Effector memory CD8-positive, alpha-beta T cell (primary cell): ENCODE results near the gene MTFMT.
A peak's percentile ranks its signal among the peaks of the same experiment; 100 is the strongest.

Experiments used
- ATAC-seq: fragments of 150-1000 bp; cut with Tn5 transposase; replicated peaks from 2 replicates; pipeline ENCODE4 v1.10.0; 2021; ENCODE audit warnings: mild to moderate bottlenecking, moderate library complexity
- DNase-seq, 3 experiments: peaks; one replicate each; pipeline ENCODE4 v3.0.0; 2021
- H3K27ac Mint-ChIP-seq, 2 donors: one replicate each; pipeline ENCODE4 v1.8.0; 2022; ENCODE audit warnings: mild to moderate bottlenecking in 2 of 2, mixed read lengths in 2 of 2, moderate library complexity in 2 of 2
- H3K27me3 Mint-ChIP-seq, 2 donors: one replicate each; pipeline ENCODE4 v1.8.0; 2022; ENCODE audit warnings: mixed read lengths in 2 of 2
- H3K36me3 Mint-ChIP-seq: one replicate; pipeline ENCODE4 v1.8.0; 2022; ENCODE audit warnings: mild to moderate bottlenecking, moderate library complexity, mixed read lengths; ENCODE audit not compliant: insufficient read depth
- H3K4me1 Mint-ChIP-seq, 2 donors: one replicate each; pipeline ENCODE4 v1.8.0; 2022; ENCODE audit warnings: low read depth in 2 of 2, mixed read lengths in 2 of 2
- H3K4me3 Mint-ChIP-seq, 2 donors: one replicate each; pipeline ENCODE4 v1.8.0; 2022; ENCODE audit warnings: mild to moderate bottlenecking in 2 of 2, mixed read lengths in 2 of 2, moderate library complexity in 2 of 2
- H3K9me3 Mint-ChIP-seq, 2 donors: one replicate each; pipeline ENCODE4 v1.8.0; 2022; ENCODE audit warnings: mixed read lengths in 2 of 2

The MTFMT gene

DNA sequence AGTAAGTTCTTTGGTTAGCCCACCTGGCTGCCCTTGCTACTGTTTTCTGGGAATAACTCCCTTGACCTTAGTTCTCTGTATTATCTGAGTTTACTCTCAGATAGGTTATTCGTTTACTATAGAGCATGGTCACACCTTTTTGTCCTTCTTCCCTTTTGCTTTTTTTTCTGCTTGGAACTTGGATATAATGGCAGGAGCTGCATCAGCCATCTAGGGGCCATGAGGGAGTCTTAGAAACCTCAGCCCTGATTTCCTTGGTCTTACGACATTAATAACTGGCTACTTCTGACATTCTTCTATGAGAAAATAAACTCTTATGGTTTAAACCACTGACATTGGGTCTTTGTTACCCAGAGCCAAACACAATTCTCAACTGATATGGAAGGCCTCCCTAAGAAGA lies 12.3 kb upstream of the MTFMT start:
- Mint-ChIP-seq H3K4me1 (no peaks in the 10 kb centered on the region), H3K9me3 (no peaks in the 10 kb centered on the region), H3K4me3 (no peak overlapping the region), H3K36me3 (no peaks in the 10 kb centered on the region), H3K27me3 (peaks cover 7 to 25% of the 10 kb centered on the region in 2 donors), H3K27ac (no peak overlapping the region)
- DNase-seq (no peak), ATAC-seq (no peak)

GRCh38 chr15:65040461-65040860 lies 11.0 kb upstream of the MTFMT start:
- Mint-ChIP-seq H3K4me1 (no peaks in the 10 kb centered on the region), H3K27ac (no peak overlapping the region), H3K9me3 (no peaks in the 10 kb centered on the region), H3K4me3 (no peak overlapping the region), H3K36me3 (no peaks in the 10 kb centered on the region), H3K27me3 (peaks cover 6 to 21% of the 10 kb centered on the region in 2 donors)
- ATAC-seq: no peak
- DNase-seq: no peak

GRCh38 chr15:65038836-65039235 lies 9.4 kb upstream of the MTFMT start:
- Mint-ChIP-seq H3K4me3 (no peak overlapping the region), H3K27me3 (peaks cover 0 to 12% of the 10 kb centered on the region in 2 donors), H3K9me3 (no peaks in the 10 kb centered on the region)

DNA sequence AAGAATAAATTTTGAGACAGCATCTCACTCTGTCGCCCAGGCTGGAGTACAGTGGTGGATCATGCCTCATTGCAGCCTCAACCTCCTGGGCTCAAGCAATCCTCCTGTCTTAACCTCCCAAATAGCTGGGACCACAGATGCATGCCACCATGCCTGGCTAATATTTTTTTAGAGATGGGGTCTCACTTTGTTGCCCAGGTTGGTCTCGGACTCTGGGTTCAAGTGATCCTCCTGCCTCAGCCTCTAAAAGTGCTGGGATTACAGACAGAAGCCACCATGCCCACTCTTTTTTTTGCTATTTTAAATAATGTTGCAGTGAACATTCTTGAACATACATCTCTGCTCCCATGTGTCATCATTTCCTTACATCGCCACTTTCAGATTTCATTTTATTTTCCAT lies 9.0 kb upstream of the MTFMT start:
- no peak for ATAC-seq
- Mint-ChIP-seq H3K4me3 (no peak overlapping the region), H3K36me3 (no peaks in the 10 kb centered on the region), H3K4me1 (peaks cover 2 to 5% of the 10 kb centered on the region in 2 donors), H3K9me3 (no peaks in the 10 kb centered on the region), H3K27me3 (peaks cover 0 to 13% of the 10 kb centered on the region in 2 donors), H3K27ac (no peak overlapping the region)
- no peak for DNase-seq

More at GRCh38 chr15:65038836-65039235, 9.4 kb upstream of the MTFMT start:
- Mint-ChIP-seq H3K36me3 (no peaks in the 10 kb centered on the region), H3K4me1 (peaks cover 0 to under 1% of the 10 kb centered on the region in 2 donors), H3K27ac (no peak overlapping the region)
- no peak for DNase-seq
- no peak for ATAC-seq

DNA sequence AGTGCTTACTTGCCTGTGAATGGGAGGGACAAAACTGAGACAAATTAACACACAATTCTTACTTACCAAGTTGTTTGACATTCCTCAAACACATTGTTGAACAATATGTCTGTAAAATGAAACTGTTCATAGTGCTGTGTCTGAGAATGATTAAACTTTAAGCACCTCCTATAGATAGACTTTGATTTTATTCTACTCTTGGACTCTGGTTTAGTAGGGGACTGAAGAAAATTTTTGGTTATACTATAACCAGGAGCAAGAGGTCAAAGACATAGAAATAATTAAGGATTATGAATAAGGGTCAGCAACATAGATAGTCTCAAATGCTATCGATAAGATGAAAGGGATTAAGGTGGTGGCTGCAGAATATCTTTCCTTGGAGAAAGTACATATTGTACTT lies 7.9 kb upstream of the MTFMT start:
- H3K4me1 Mint-ChIP-seq: peaks cover 6 to 9% of the 10 kb centered on the region in 2 donors
- ATAC-seq (no peak), DNase-seq (no peak)
- peaks cover 0 to 15% of the 10 kb centered on the region in 2 donors for H3K27me3 Mint-ChIP-seq
- H3K36me3 Mint-ChIP-seq: no peaks in the 10 kb centered on the region
- H3K27ac Mint-ChIP-seq: no peak overlapping the region
- H3K4me3 Mint-ChIP-seq: no peak overlapping the region
- no peaks in the 10 kb centered on the region for H3K9me3 Mint-ChIP-seq

DNA sequence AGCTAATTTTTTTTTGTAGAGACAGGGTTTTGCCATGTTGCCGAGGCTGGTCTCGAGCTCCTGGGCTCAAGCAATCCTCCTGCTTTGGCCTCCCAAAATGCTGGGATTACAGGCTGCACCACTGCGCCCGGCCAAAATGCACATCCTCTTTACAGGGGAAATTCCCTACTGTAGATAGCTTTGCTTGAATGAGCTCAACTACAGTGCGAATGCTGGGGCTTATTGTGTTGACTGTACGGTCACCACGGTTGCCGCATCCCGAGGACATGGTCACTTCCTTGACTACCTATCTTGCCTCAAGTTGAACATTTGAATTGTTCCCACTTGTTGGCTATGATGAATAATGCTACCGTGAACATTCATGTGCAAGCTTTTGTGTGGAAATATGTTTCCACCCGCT lies 5.3 kb upstream of the MTFMT start:
- Mint-ChIP-seq H3K4me3 (no peak overlapping the region), H3K9me3 (no peaks in the 10 kb centered on the region), H3K36me3 (peaks cover 5% of the 10 kb centered on the region), H3K4me1 (peaks cover 6 to 9% of the 10 kb centered on the region in 2 donors), H3K27me3 (peaks cover 0 to 26% of the 10 kb centered on the region in 2 donors), H3K27ac (no peak overlapping the region)
- DNase-seq (no peak), ATAC-seq (no peak)

- peak; percentile 26 for ATAC-seq
- H3K27me3 Mint-ChIP-seq: peaks cover 0 to 26% of the 10 kb centered on the region in 2 donors
- H3K9me3 Mint-ChIP-seq: no peaks in the 10 kb centered on the region
- peaks cover 5% of the 10 kb centered on the region for H3K36me3 Mint-ChIP-seq
- H3K4me1 Mint-ChIP-seq: peaks cover 6 to 9% of the 10 kb centered on the region in 2 donors
- H3K4me3 Mint-ChIP-seq: no peak overlapping the region
- no peak overlapping the region for H3K27ac Mint-ChIP-seq
- DNase-seq: no peak
Measured at GRCh38 chr15:65033659-65034269, 4.3 kb upstream of the MTFMT start.

- DNase-seq (peak; percentile 24 to 28 (median 25)), ATAC-seq (peak; percentile 46)
- Mint-ChIP-seq H3K9me3 (no peaks in the 10 kb centered on the region), H3K36me3 (peaks cover 5% of the 10 kb centered on the region), H3K4me3 (no peak overlapping the region), H3K27me3 (peaks cover 0 to 26% of the 10 kb centered on the region in 2 donors), H3K4me1 (peaks cover 11 to 16% of the 10 kb centered on the region in 2 donors), H3K27ac (no peak overlapping the region)
Measured at GRCh38 chr15:65032801-65033537, 3.5 kb upstream of the MTFMT start.

DNA sequence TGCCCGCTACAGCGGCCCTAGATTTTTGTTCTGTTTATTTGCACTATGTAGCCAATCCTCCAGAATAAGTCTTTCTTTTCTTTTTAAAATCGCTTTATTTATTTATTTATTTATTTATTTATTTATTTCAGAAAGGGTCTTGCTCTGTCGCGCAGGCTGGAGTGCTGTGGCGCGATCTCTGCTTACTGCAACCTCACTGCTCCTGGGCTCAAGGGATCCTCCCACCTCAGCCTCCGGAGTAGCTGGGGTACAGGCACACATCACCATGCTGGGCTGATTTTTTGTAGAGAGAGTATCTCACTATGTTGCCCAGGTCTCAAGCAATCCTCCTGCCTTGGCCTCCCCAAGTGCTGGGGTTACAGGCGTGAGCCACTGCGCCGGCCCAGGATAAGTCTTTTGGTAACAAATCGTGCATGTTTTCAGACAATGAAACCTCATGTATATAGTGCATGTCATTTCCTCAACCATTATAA lies 333 bp upstream of the MTFMT start:
- Mint-ChIP-seq H3K27me3 (peaks cover 0 to 26% of the 10 kb centered on the region in 2 donors), H3K27ac (no peak overlapping the region)
- ATAC-seq: no peak

DNA sequence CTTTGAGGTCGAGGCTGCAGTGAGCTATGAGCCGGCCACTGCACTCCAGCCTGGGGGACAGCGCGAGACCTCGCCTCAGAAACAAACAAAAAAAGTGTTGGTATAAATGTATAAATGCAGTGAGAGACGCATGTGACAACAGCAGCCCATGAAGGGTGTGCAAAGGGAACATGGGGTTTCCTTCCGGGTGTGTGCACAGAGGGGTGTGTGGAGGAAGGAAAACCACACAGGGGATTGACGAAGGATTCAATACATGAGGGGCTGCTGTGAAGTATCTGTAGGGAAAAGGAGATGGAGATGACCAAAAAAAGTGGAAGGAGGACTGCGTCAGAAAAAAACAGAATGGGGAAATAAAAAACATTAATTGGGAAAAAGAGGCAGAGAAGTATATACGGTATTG lies 1.1 kb downstream of the MTFMT start:
- H3K36me3 Mint-ChIP-seq: peaks cover 27% of the 10 kb centered on the region
- H3K27ac Mint-ChIP-seq: peak overlapping the region; percentile 70 to 71
- peaks cover 0 to 24% of the 10 kb centered on the region in 2 donors for H3K27me3 Mint-ChIP-seq
- H3K4me3 Mint-ChIP-seq: peak overlapping the region; percentile 84 to 85
- ATAC-seq (no peak), DNase-seq (no peak)
- peaks cover 10 to 15% of the 10 kb centered on the region in 2 donors for H3K4me1 Mint-ChIP-seq
- H3K9me3 Mint-ChIP-seq: no peaks in the 10 kb centered on the region

More for the DNA sequence above, 333 bp upstream of the MTFMT start:
- peak overlapping the region; percentile 84 to 85 for H3K4me3 Mint-ChIP-seq
- no peaks in the 10 kb centered on the region for H3K9me3 Mint-ChIP-seq
- DNase-seq: no peak
- peaks cover 14% of the 10 kb centered on the region for H3K36me3 Mint-ChIP-seq
- H3K4me1 Mint-ChIP-seq: peaks cover 16 to 17% of the 10 kb centered on the region in 2 donors

GRCh38 chr15:65027593-65027992 lies 1.8 kb downstream of the MTFMT start:
- H3K27ac Mint-ChIP-seq: no peak overlapping the region
- no peak for ATAC-seq
- no peaks in the 10 kb centered on the region for H3K9me3 Mint-ChIP-seq
- peak overlapping the region; percentile 84 to 85 for H3K4me3 Mint-ChIP-seq
- H3K36me3 Mint-ChIP-seq: peaks cover 34% of the 10 kb centered on the region
- peaks cover 0 to 19% of the 10 kb centered on the region in 2 donors for H3K27me3 Mint-ChIP-seq
- peaks cover 6 to 12% of the 10 kb centered on the region in 2 donors for H3K4me1 Mint-ChIP-seq
- DNase-seq: no peak

DNA sequence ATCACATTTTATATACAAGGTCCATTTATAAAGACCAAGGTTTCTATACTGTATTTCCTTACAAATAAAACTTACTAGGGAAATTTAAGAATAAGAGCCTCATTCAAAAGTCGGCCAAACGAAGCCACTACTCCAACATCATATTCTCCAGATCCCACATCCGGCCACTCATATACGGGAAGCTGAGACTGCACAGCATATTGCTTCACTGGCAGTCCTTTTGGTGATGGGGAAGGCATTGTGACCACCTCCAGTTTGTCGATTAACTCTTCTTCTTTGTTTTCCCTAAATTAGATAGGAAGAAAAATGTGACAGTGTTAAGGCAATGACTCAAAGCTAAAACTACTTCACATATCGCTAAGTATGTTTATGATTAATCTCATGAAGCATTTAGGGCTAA lies 2.7 kb downstream of the MTFMT start:
- ATAC-seq (no peak), DNase-seq (no peak)
- Mint-ChIP-seq H3K4me1 (peaks cover 6 to 12% of the 10 kb centered on the region in 2 donors), H3K27ac (no peak overlapping the region), H3K9me3 (no peaks in the 10 kb centered on the region), H3K4me3 (no peak overlapping the region), H3K27me3 (peaks cover 0 to 11% of the 10 kb centered on the region in 2 donors), H3K36me3 (peaks cover 35% of the 10 kb centered on the region)

GRCh38 chr15:65021488-65021887 lies 8.0 kb downstream of the MTFMT start:
- no peak overlapping the region for H3K4me3 Mint-ChIP-seq
- ATAC-seq (no peak), DNase-seq (no peak)
- H3K36me3 Mint-ChIP-seq: peaks cover 74% of the 10 kb centered on the region
- H3K9me3 Mint-ChIP-seq: no peaks in the 10 kb centered on the region
- H3K27ac Mint-ChIP-seq: no peak overlapping the region
- no peaks in the 10 kb centered on the region for H3K27me3 Mint-ChIP-seq
- peaks cover 4 to 7% of the 10 kb centered on the region in 2 donors for H3K4me1 Mint-ChIP-seq

DNA sequence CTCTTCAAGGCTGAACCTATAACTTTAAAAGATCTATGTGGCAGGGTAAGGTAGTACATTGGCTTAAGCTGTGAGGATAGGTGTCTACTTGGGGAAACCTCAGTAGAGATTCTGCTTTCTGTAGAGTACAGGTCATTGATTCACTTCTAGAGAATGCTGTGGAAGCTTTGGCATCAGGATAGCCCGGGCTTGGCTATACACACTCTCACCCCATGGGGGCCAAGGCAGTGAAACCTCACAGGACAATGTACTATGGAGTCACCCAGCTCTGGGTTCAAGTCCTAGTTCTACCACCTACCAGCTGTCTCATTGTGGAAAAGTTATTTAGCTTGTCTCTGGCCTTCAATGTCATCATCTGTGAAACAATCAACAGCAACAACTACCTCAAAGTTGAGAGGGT lies 9.0 kb downstream of the MTFMT start:
- H3K4me1 Mint-ChIP-seq: peaks cover 1 to 7% of the 10 kb centered on the region in 2 donors
- no peak overlapping the region for H3K27ac Mint-ChIP-seq
- DNase-seq: no peak
- no peaks in the 10 kb centered on the region for H3K27me3 Mint-ChIP-seq
- ATAC-seq: no peak
- peaks cover 76% of the 10 kb centered on the region for H3K36me3 Mint-ChIP-seq
- no peak overlapping the region for H3K4me3 Mint-ChIP-seq
- H3K9me3 Mint-ChIP-seq: no peaks in the 10 kb centered on the region
